Camera-type eye (tissue), 1 donor: Measurements from ENCODE around the gene DROSHA. TPM values are rescaled to one million over a fixed set of nuclear protein-coding genes. Genes with fewer than 3 reads are reported as not detected.

Experiments
- total RNA-seq: library from RNA; depleted of rRNA; stranded (reverse); fragments of >200 nt; gene quantifications from one replicate; pipeline ENCODE4 v1.2.3, GENCODE V29; 2014

The DROSHA gene
- total RNA-seq = 113 TPM

GRCh38 chr5:31531888-31532547 is at the start of gene DROSHA, which contains the start of gene C5orf22:
Gene DROSHA, minus strand, starts transcription at chr5:31532093. Its CDS starts 3,034 bp downstream, at chr5:31529059.
Gene C5orf22, plus strand, starts transcription at chr5:31532301. Its CDS starts 92 bp downstream, at chr5:31532393.

Other genes with a start within 250 kb of the DROSHA start
- 37.7 TPM for gene C5orf22, start 208 bp upstream of the DROSHA start, total RNA-seq
- 50.7 TPM for gene PDZD2, start 107.0 kb upstream of the DROSHA start, total RNA-seq